Measurements from ENCODE around the gene GRIK4.

GRIK4 gene

GRCh38 chr11:120978701-120979100, 467.2 kb downstream of the GRIK4 start:
- Histone ChIP-seq H3K4me3 (ENCODE audit: low read length) (no peak overlapping the region), H3K9me3 (ENCODE audit: insufficient read depth, low read depth, low read length) (no peaks in the 10 kb centered on the region), H3K27ac (ENCODE audit: low read depth, low read length) (no peak overlapping the region), H3K4me1 (ENCODE audit: insufficient read depth, low read length) (no peaks in the 10 kb centered on the region), H3K27me3 (ENCODE audit: insufficient read depth, low read length) (no peaks in the 10 kb centered on the region), H3K9ac (ENCODE audit: low read depth, low read length) (no peak overlapping the region), H3K36me3 (ENCODE audit: insufficient read depth, low read length) (no peaks in the 10 kb centered on the region)
- 64% methylated on average over 3 of the region's 3 CpGs for WGBS

GRCh38 chr11:120985718-120986569, 474.4 kb downstream of the GRIK4 start:
- peak overlapping the region; percentile 55 for H3K4me3 ChIP-seq (ENCODE audit: low read length)
- no peaks in the 10 kb centered on the region for H3K9me3 ChIP-seq (ENCODE audit: insufficient read depth, low read depth, low read length)
- peaks cover 31% of the 10 kb centered on the region for H3K4me1 ChIP-seq (ENCODE audit: insufficient read depth, low read length)
- H3K9ac ChIP-seq (ENCODE audit: low read depth, low read length), result no peak overlapping the region
- WGBS, result 3% methylated on average over 71 of the region's 72 CpGs
- no peak overlapping the region for H3K27ac ChIP-seq (ENCODE audit: low read depth, low read length)
- H3K36me3 ChIP-seq (ENCODE audit: insufficient read depth, low read length), result no peaks in the 10 kb centered on the region
- peaks cover 22% of the 10 kb centered on the region for H3K27me3 ChIP-seq (ENCODE audit: insufficient read depth, low read length)

- 50% methylated on average over 1 of the region's 1 CpG for WGBS
- Histone ChIP-seq H3K9me3 (ENCODE audit: insufficient read depth, low read depth, low read length) (no peaks in the 10 kb centered on the region), H3K36me3 (ENCODE audit: insufficient read depth, low read length) (no peaks in the 10 kb centered on the region), H3K27me3 (ENCODE audit: insufficient read depth, low read length) (peaks cover 22% of the 10 kb centered on the region), H3K4me3 (ENCODE audit: low read length) (no peak overlapping the region), H3K27ac (ENCODE audit: low read depth, low read length) (no peak overlapping the region), H3K9ac (ENCODE audit: low read depth, low read length) (no peak overlapping the region), H3K4me1 (ENCODE audit: insufficient read depth, low read length) (peaks cover 35% of the 10 kb centered on the region)
Measured at GRCh38 chr11:120988603-120989002, 477.1 kb downstream of the GRIK4 start.

- 92% methylated on average over 9 of the region's 10 CpGs for WGBS
- H3K4me3 ChIP-seq (ENCODE audit: low read length), result no peak overlapping the region
- H3K4me1 ChIP-seq (ENCODE audit: insufficient read depth, low read length), result peaks cover 30% of the 10 kb centered on the region
- H3K27ac ChIP-seq (ENCODE audit: low read depth, low read length), result no peak overlapping the region
- no peak overlapping the region for H3K9ac ChIP-seq (ENCODE audit: low read depth, low read length)
- no peaks in the 10 kb centered on the region for H3K27me3 ChIP-seq (ENCODE audit: insufficient read depth, low read length)
- no peaks in the 10 kb centered on the region for H3K36me3 ChIP-seq (ENCODE audit: insufficient read depth, low read length)
- H3K9me3 ChIP-seq (ENCODE audit: insufficient read depth, low read depth, low read length), result no peaks in the 10 kb centered on the region
Measured at GRCh38 chr11:120991830-120992686, 480.5 kb downstream of the GRIK4 start.

GRCh38 chr11:120994091-120994859, 482.7 kb downstream of the GRIK4 start:
- Histone ChIP-seq H3K36me3 (ENCODE audit: insufficient read depth, low read length) (no peaks in the 10 kb centered on the region), H3K9ac (ENCODE audit: low read depth, low read length) (no peak overlapping the region), H3K4me3 (ENCODE audit: low read length) (no peak overlapping the region), H3K27ac (ENCODE audit: low read depth, low read length) (no peak overlapping the region), H3K27me3 (ENCODE audit: insufficient read depth, low read length) (no peaks in the 10 kb centered on the region), H3K9me3 (ENCODE audit: insufficient read depth, low read depth, low read length) (no peaks in the 10 kb centered on the region), H3K4me1 (ENCODE audit: insufficient read depth, low read length) (peaks cover 14% of the 10 kb centered on the region; the same call in 1 of the 2 replicates)
- WGBS, result 83% methylated on average over 1 of the region's 1 CpG

GRCh38 chr11:120995184-120995583, 483.6 kb downstream of the GRIK4 start:
- no peak overlapping the region for H3K9ac ChIP-seq (ENCODE audit: low read depth, low read length)
- no peaks in the 10 kb centered on the region for H3K9me3 ChIP-seq (ENCODE audit: insufficient read depth, low read depth, low read length)
- no peak overlapping the region for H3K4me3 ChIP-seq (ENCODE audit: low read length)
- 92% methylated on average over 2 of the region's 2 CpGs for WGBS
- no peaks in the 10 kb centered on the region for H3K27me3 ChIP-seq (ENCODE audit: insufficient read depth, low read length)
- no peak overlapping the region for H3K27ac ChIP-seq (ENCODE audit: low read depth, low read length)
- H3K4me1 ChIP-seq (ENCODE audit: insufficient read depth, low read length), result peaks cover 8% of the 10 kb centered on the region; the same call in 1 of the 2 replicates
- H3K36me3 ChIP-seq (ENCODE audit: insufficient read depth, low read length), result no peaks in the 10 kb centered on the region

GRCh38 chr11:120996973-120997372, 485.4 kb downstream of the GRIK4 start:
- WGBS, result 89% methylated on average over 5 of the region's 5 CpGs
- H3K36me3 ChIP-seq (ENCODE audit: insufficient read depth, low read length), result no peaks in the 10 kb centered on the region
- H3K9ac ChIP-seq (ENCODE audit: low read depth, low read length), result no peak overlapping the region
- H3K4me3 ChIP-seq (ENCODE audit: low read length), result no peak overlapping the region
- H3K27ac ChIP-seq (ENCODE audit: low read depth, low read length), result no peak overlapping the region
- H3K27me3 ChIP-seq (ENCODE audit: insufficient read depth, low read length), result no peaks in the 10 kb centered on the region
- H3K4me1 ChIP-seq (ENCODE audit: insufficient read depth, low read length), result peaks cover 8% of the 10 kb centered on the region; the same call in 1 of the 2 replicates
- no peaks in the 10 kb centered on the region for H3K9me3 ChIP-seq (ENCODE audit: insufficient read depth, low read depth, low read length)

GRCh38 chr11:120998581-120998980, 487.0 kb downstream of the GRIK4 start:
- 73% methylated on average over 1 of the region's 1 CpG for WGBS
- H3K4me1 ChIP-seq (ENCODE audit: insufficient read depth, low read length), result peaks cover 9% of the 10 kb centered on the region; the same call in 1 of the 2 replicates
- no peaks in the 10 kb centered on the region for H3K27me3 ChIP-seq (ENCODE audit: insufficient read depth, low read length)
- H3K9me3 ChIP-seq (ENCODE audit: insufficient read depth, low read depth, low read length), result no peaks in the 10 kb centered on the region
- H3K9ac ChIP-seq (ENCODE audit: low read depth, low read length), result no peak overlapping the region
- H3K36me3 ChIP-seq (ENCODE audit: insufficient read depth, low read length), result no peaks in the 10 kb centered on the region
- H3K4me3 ChIP-seq (ENCODE audit: low read length), result no peak overlapping the region
- H3K27ac ChIP-seq (ENCODE audit: low read depth, low read length), result no peak overlapping the region

- Histone ChIP-seq H3K4me3 (ENCODE audit: low read length) (no peak overlapping the region), H3K4me1 (ENCODE audit: insufficient read depth, low read length) (peaks cover 14% of the 10 kb centered on the region; the same call in 1 of the 2 replicates), H3K36me3 (ENCODE audit: insufficient read depth, low read length) (no peaks in the 10 kb centered on the region), H3K9me3 (ENCODE audit: insufficient read depth, low read depth, low read length) (no peaks in the 10 kb centered on the region), H3K27me3 (ENCODE audit: insufficient read depth, low read length) (no peaks in the 10 kb centered on the region), H3K9ac (ENCODE audit: low read depth, low read length) (no peak overlapping the region), H3K27ac (ENCODE audit: low read depth, low read length) (no peak overlapping the region; the same call in 1 of the 2 replicates)
- WGBS, result 63% methylated on average over 3 of the region's 4 CpGs
Measured at GRCh38 chr11:121004206-121004840, 492.8 kb downstream of the GRIK4 start.

- H3K9me3 ChIP-seq (ENCODE audit: insufficient read depth, low read depth, low read length), result no peaks in the 10 kb centered on the region
- no peaks in the 10 kb centered on the region for H3K27me3 ChIP-seq (ENCODE audit: insufficient read depth, low read length)
- H3K4me3 ChIP-seq (ENCODE audit: low read length), result no peak overlapping the region
- H3K9ac ChIP-seq (ENCODE audit: low read depth, low read length), result no peak overlapping the region
- H3K4me1 ChIP-seq (ENCODE audit: insufficient read depth, low read length), result peaks cover 14% of the 10 kb centered on the region; the same call in 1 of the 2 replicates
- no peaks in the 10 kb centered on the region for H3K36me3 ChIP-seq (ENCODE audit: insufficient read depth, low read length)
- WGBS, result 77% methylated on average over 1 of the region's 1 CpG
- no peak overlapping the region for H3K27ac ChIP-seq (ENCODE audit: low read depth, low read length)
Measured at GRCh38 chr11:121006922-121007321, 495.4 kb downstream of the GRIK4 start.

All from HUES64 (cell line).